ENCODE data around the gene TANGO2. TPM values are rescaled to one million over a fixed set of nuclear protein-coding genes. Genes with fewer than 3 reads are reported as not detected.
A peak's percentile ranks its signal among the peaks of the same experiment; 100 is the strongest.

TANGO2 gene
- total and polyA plus RNA-seq, 9 of the 15 experiments (the other 6 are each of a cell fraction or from before 2014, with no cell fraction given) = 15.5 to 94.9 (median 70.1) TPM

DNA sequence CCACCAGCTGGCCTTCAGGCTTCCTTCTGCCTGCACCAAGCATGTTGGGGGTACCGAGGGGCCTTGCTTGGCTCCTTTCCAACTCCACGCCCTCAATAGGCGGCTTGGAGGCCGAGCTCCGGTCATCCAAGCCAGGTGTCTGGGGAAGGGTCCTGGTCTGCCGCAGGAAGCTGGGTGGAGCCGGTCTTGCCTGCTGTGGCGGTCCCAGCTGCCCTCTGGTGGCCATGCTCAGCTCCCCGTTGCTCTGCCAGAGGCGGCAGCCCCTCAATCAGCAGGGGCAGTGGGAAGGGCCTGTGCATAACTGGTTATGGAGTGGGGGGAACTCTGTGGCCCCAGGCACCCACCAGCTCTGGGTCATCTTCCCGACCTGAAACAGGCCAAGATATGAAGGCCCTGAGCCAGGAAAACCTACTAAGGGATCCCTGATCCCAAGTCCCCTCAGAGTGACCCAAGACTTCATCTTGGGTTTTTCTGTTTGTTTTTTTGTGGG is 7.5 kb upstream of the TANGO2 start (continued):
- TF ChIP-seq, protein P1, sequence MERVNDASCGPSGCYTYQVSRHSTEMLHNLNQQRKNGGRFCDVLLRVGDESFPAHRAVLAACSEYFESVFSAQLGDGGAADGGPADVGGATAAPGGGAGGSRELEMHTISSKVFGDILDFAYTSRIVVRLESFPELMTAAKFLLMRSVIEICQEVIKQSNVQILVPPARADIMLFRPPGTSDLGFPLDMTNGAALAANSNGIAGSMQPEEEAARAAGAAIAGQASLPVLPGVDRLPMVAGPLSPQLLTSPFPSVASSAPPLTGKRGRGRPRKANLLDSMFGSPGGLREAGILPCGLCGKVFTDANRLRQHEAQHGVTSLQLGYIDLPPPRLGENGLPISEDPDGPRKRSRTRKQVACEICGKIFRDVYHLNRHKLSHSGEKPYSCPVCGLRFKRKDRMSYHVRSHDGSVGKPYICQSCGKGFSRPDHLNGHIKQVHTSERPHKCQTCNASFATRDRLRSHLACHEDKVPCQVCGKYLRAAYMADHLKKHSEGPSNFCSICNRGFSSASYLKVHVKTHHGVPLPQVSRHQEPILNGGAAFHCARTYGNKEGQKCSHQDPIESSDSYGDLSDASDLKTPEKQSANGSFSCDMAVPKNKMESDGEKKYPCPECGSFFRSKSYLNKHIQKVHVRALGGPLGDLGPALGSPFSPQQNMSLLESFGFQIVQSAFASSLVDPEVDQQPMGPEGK (CRISPR knock-in tag; IDR thresholded peaks at IDR 0.05; ENCODE audit: borderline replicate concordance) = no peak
- TF ChIP-seq, protein P2, sequence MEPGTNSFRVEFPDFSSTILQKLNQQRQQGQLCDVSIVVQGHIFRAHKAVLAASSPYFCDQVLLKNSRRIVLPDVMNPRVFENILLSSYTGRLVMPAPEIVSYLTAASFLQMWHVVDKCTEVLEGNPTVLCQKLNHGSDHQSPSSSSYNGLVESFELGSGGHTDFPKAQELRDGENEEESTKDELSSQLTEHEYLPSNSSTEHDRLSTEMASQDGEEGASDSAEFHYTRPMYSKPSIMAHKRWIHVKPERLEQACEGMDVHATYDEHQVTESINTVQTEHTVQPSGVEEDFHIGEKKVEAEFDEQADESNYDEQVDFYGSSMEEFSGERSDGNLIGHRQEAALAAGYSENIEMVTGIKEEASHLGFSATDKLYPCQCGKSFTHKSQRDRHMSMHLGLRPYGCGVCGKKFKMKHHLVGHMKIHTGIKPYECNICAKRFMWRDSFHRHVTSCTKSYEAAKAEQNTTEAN (CRISPR knock-in tag; IDR thresholded peaks at IDR 0.05) = no peak
- TF ChIP-seq ZC3H8 (IDR thresholded peaks at IDR 0.05) (no peak), RFX5 (IDR thresholded peaks at IDR 0.05; ENCODE audit: low read depth, low read length) (no peak), ZNF140 (CRISPR knock-in tag; IDR thresholded peaks at IDR 0.05) (no peak), THAP12 (CRISPR knock-in tag; IDR thresholded peaks at IDR 0.05) (peak; percentile 84)

All from K562 (cell line).